Stimulated activated CD8-positive, alpha-beta memory T cell treated with anti-CD3 and anti-CD28 coated beads, Interleukin-4, amount 100 ng/mL, for 24 hours (primary cell): ENCODE measurements around the gene MYH11.
"Not testable (repeated sequence)": the region's sequence is repeated elsewhere in the genome, so short reads cannot be mapped to it uniquely, and the experiment has no call there.

Experiments
- DNase-seq: peaks from one replicate; pipeline ENCODE4 v3.0.0-alpha.2; 2020; ENCODE audit warnings: low read depth

MYH11 gene

GRCh38 chr16:15809297-15809696, 47.5 kb downstream of the MYH11 start:
- not testable (repeated sequence) for DNase-seq

GRCh38 chr16:15808071-15808470, 48.8 kb downstream of the MYH11 start:
- DNase-seq = no peak

- no peak for DNase-seq
Observed at GRCh38 chr16:15807603-15808009, 49.2 kb downstream of the MYH11 start.

GRCh38 chr16:15803618-15804017, 53.2 kb downstream of the MYH11 start:
- no peak for DNase-seq

GRCh38 chr16:15799851-15800495, 56.9 kb downstream of the MYH11 start:
- DNase-seq = no peak

GRCh38 chr16:15798671-15799070, 58.2 kb downstream of the MYH11 start:
- no peak for DNase-seq

GRCh38 chr16:15796885-15797284, 59.9 kb downstream of the MYH11 start:
- no peak for DNase-seq

GRCh38 chr16:15795615-15796014, 61.2 kb downstream of the MYH11 start:
- DNase-seq = no peak

GRCh38 chr16:15792563-15792971, 64.3 kb downstream of the MYH11 start:
- DNase-seq = no peak

GRCh38 chr16:15790458-15790857, 66.4 kb downstream of the MYH11 start:
- DNase-seq = no peak

GRCh38 chr16:15789816-15790215, 67.0 kb downstream of the MYH11 start:
- DNase-seq = not testable (repeated sequence)

GRCh38 chr16:15788846-15789239, 68.0 kb downstream of the MYH11 start:
- DNase-seq = no peak

GRCh38 chr16:15786501-15786900, 70.3 kb downstream of the MYH11 start:
- DNase-seq = no peak

GRCh38 chr16:15785386-15786059, 71.3 kb downstream of the MYH11 start:
- no peak for DNase-seq

GRCh38 chr16:15783985-15784384, 72.8 kb downstream of the MYH11 start:
- no peak for DNase-seq

GRCh38 chr16:15782573-15783365, 74.1 kb downstream of the MYH11 start:
- no peak for DNase-seq

GRCh38 chr16:15781650-15782049, 75.2 kb downstream of the MYH11 start:
- no peak for DNase-seq

- DNase-seq = no peak
Observed at GRCh38 chr16:15780805-15781204, 76.0 kb downstream of the MYH11 start.

- no peak for DNase-seq
Observed at GRCh38 chr16:15779664-15780351, 77.0 kb downstream of the MYH11 start.

- DNase-seq = no peak
Observed at GRCh38 chr16:15778999-15779614, 77.7 kb downstream of the MYH11 start.

GRCh38 chr16:15778204-15778743, 78.6 kb downstream of the MYH11 start:
- no peak for DNase-seq
